ENCODE measurements around the gene COG2.
"Not testable (repeated sequence)": the region's sequence is repeated elsewhere in the genome, so short reads cannot be mapped to it uniquely, and the experiment has no call there.

COG2 gene, protein sequence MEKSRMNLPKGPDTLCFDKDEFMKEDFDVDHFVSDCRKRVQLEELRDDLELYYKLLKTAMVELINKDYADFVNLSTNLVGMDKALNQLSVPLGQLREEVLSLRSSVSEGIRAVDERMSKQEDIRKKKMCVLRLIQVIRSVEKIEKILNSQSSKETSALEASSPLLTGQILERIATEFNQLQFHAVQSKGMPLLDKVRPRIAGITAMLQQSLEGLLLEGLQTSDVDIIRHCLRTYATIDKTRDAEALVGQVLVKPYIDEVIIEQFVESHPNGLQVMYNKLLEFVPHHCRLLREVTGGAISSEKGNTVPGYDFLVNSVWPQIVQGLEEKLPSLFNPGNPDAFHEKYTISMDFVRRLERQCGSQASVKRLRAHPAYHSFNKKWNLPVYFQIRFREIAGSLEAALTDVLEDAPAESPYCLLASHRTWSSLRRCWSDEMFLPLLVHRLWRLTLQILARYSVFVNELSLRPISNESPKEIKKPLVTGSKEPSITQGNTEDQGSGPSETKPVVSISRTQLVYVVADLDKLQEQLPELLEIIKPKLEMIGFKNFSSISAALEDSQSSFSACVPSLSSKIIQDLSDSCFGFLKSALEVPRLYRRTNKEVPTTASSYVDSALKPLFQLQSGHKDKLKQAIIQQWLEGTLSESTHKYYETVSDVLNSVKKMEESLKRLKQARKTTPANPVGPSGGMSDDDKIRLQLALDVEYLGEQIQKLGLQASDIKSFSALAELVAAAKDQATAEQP

DNA sequence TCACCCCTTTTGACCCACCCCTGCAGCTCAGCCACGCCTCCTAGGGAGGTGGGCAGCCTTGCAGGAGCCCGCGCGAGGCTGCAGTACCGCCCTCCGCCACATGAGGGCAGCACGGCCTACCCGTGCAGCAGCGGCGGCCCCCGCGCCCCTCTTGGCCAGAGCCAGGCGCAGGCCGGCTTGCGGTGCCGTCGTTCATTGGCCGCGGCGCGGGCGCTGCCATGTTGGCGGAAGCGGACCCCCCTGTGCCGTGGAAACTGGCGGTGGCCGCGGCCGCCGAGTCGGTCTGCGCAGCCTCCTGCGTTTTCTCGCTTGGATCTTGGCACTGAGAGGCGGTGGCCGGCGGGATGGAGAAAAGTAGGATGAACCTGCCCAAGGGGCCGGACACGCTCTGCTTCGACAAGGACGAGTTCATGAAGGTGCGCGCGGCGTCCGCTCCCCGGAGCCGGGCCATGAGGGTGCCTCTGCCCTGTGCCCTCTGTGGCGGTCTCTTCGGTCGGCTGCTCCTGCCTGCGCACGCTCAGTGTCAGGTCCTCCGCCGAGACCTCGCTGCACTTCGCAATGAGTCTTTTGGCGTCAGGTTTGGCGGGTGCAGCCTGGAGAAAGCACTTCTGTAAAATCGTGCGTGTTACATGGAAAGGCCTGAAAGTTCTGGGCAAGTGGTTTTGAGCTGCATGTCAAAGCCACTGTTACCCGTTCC, at the start of gene COG2:
TSS of gene COG2 (plus strand) at position 219 of the 697 bp plus-strand sequence. CDS start at position 345, 126 bp downstream.
- DNase-seq, result peak; percentile 99 to 100

DNA sequence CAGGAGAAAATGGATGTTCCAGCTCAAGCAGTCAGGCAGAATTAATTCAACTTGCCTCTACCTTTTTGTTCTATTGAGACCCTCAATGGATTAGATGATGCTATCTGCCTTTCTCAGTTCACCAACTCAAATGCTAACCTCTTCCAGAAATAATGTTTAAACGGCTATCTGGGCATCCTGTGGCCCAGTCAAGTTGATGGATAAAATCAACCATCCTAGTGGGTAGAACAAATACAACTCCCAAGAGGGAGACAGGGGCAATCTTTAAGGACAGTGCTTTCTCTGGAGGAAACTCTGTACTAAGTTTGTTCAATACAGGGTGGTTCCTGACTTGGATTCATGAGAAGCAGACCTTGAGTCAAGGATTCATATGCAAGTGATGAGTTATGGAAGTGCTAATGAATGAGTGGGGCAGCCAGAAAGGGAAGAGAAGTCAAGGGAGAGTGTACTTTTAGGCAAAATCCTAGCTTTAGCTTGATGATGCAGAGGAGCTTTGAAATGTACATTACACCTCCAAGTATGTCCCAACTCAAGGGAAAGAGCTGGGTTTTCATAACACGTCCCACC, 49.4 kb upstream of the COG2 start:
- no peak for DNase-seq

DNA sequence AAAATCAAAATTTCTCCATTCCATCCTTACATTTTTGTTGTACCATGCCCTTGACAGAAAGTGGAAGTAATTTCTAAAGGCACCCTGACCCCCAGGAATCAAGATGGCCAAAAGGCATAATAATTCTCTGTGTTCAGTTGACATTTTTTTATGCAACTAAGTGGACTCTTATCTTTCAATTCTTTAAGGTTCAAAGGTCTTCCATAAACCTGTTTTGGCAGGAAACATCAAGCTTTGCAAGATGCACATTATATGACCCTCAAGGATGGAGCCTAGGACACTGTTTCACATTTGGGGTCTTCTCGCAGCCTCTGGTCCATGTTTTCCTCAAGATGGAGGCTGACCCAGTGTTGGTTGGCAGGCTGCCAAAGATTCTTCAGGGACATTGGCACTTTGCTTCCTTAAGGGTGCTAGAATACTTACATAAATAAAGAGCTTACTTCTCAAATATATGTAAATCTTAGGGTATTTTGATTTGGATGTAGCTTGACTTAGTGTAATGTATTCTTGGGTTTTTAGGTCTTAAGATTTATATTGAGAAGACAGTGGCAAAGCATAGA, 48.0 kb upstream of the COG2 start:
- no peak for DNase-seq

- no peak for DNase-seq
Observed at GRCh38 chr1:230595181-230595580, 47.1 kb upstream of the COG2 start.

DNA sequence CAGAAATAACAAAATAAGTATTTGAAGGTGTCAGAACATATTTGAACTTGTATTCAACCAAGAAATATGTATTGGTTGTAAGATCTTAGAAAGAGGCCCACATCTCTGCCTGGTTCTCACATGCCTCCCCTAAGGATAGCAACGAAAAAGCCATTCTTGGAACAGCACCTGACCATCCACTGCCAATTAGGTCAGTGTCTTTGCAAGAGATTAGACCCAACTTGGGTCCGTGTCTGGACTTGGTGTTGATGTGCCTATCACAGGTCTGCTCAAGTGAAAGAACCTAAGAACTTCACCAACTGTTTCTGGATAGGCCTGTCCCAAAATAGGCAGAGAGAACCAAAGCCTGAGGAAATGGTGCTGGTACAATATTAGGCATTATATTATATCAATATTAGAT, 46.0 kb upstream of the COG2 start:
- no peak for DNase-seq

- no peak for DNase-seq
Observed at GRCh38 chr1:230598745-230599144, 43.5 kb upstream of the COG2 start.

DNA sequence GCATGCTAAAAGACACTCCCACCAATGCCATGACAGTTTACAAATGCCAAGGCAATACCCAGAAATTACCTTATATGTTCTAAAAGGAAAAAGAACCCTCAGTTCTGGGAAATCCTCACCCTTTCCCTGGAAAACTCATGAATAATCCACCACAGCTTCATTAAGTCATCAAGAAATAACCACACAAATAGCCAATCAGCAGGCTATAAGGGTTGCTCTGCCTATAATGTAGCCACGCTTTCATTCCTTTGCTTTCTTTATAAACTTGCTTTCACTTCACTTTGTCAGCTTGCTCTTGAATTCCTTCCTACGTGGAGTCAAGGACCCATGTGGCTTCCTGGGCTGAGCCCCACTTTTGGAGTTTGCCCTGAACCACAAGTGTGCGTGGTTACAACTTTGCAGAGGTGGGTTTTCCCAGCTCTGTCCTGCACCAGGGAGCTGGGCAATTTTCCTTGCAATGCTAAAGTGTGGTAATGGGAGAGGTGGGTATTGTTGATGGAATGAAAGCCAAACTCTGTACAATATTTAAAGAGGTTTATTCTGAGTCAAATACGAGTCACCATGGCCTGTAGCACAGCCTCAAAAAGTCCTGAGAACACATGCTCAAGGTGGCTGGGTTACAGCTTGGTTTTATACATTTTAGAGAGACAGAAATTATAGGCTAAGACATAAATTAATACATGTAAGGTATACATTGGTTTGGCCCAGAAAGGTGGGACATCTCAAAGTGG, 42.2 kb upstream of the COG2 start:
- no peak for DNase-seq

DNA sequence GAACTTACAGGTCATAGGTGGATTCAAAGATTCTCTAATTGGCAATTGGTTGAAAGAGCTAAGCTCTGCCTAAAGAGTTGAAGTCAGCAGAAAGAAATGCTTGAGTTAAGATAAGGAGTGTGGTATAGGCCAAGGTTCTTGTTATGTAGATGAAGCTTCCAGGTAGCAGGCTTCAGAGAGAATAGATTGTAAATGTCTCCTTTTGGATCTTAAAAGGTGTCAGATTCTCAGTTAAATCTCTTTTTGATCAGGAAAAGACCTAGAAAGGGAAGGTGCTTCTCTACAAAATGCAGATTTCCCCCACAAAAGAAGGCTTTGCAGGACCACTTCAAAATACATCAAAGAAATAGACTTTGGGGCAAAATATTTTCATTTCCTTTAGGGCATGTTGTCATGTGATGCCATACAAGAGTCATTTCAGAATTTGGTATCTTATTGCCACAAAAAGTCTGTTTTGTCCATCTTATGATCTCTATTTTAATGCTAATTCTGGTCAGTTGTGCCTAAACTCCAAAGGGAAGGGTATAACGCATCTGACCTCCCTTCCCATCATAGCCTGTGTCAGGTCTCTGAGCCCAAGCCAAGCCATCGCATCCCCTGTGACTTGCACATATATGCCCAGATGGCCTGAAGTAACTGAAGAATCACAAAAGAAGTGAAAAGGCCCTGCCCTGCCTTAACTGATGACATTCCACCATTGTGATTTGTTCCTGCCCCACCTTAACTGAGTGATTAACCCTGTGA, 41.5 kb upstream of the COG2 start:
- not testable (repeated sequence) for DNase-seq

DNA sequence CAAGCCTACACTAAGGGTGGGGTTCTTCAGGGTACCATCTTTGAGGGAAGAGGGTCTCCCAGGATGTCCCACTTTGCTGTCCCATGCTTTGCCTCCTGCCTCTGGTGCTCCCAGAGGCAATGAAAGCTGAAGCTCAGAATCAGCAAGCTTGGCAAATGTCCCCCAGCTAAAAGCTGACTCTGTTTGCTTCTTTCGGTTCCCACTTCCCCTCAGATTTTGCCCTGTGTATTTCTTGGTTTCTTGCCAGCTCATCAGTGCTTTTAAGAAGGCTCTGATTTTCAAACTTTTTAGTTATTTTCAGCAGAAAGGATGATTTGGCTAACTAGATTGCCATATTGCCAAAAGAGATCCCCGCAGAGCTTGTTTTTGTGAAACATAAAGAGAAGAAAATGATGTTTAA, 33.1 kb upstream of the COG2 start:
- no peak for DNase-seq

DNA sequence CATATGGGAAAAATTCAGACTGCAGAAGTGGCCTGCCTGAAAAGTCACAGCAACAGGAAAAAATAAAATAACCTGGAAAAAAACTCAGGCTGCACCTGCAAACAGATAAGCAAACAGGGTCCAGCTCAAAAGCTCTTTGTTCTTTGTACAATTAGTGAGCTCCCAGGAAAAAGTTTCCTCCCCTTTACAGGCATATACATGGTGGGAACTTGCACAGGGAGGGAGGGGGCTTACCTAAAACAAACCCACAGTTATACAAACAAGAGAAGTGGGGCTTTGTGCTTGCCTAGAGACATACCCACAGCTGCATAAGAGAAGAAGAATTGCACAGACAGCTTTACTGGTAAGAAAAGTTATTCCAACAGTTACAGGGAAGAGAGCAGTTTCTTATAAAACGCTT, 31.7 kb upstream of the COG2 start:
- no peak for DNase-seq

GRCh38 chr1:230611128-230611877, 31.0 kb upstream of the COG2 start:
- DNase-seq, result no peak

DNA sequence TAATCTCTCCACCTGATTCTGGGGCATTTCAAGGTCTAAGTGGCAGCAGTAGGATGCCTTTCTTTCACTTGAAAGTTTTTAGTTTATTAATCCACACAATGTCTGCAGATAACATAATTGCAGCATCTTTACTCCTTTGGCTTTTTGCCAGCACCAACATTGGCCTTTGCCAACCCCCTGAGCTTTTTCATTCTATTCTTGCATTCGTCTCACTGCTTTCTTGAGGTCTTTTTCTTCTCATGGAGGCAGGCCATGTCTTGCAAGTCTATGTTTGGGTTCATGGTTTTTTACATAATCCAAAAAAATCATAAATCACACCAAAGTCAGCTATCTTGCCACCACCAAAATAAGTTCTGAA, 30.4 kb upstream of the COG2 start:
- no peak for DNase-seq

GRCh38 chr1:230612651-230613050, 29.6 kb upstream of the COG2 start:
- no peak for DNase-seq

DNA sequence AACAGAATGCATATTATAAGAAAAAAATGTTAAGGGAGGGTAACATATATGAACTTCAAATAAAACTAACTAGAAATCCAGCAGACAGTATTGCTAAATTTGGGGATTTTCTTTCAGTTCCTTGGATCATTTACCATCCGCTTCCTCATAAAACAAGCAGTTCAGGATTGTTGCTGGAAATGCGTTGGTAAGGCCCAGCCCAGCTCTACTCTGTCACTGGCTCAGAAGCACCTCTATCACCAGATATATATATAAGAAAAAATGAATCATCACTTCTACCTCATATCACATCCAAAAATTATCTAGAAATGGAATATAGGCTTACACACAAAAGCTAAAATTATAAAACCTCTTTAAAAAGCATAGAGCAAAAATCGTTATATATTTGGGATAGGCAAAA, 28.2 kb upstream of the COG2 start:
- DNase-seq, result no peak

DNA sequence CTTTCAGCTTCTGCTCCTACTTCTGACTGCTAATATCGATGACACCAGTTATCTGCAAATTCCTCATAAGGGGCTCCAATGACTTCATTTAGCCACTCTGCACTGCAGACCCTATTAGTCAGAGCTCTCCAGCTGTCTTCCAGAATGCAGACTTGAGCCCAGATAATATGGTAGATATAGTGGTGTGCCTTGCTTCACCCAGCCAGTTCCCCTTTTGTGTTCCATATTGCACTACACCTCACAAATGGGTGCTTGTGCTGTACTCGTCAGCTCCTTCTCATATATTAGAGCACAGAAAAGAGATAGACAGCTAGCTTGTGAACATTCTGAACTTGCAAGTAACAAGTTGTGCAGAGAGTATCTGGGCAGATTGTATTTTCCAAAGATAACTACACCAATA, 23.7 kb upstream of the COG2 start:
- DNase-seq, result no peak

DNA sequence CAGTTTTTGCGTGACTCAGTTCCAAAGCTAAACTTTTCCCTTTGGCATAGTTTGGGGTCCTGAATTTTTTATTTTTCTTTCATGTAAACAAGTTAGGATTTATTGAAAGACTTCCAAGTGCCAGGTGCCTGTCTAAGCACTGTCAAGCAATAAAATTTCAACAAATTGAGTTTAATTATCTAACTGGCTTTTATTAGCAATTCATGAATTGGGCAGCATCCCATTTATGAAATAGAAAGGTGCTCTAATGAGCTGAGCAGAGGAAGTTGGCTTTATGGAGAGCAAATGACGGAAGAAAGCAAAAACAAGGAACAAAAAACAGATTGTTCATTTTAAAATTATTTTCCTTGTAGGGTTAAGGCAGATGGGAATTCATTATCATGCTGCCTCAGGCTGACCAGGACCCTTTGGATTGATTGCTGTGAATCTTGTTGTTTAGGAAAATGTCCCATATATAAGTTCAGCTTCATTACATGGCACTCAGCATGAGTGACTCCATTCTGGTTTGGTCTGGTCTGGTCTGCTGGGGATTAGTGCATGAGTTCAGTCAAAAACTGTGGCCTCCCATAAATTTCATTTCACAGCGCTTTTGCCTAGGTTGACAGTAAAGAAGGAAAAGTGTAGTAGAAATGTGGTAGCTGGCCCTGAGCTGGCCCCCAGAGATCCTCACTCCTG, 21.5 kb upstream of the COG2 start:
- no peak for DNase-seq

DNA sequence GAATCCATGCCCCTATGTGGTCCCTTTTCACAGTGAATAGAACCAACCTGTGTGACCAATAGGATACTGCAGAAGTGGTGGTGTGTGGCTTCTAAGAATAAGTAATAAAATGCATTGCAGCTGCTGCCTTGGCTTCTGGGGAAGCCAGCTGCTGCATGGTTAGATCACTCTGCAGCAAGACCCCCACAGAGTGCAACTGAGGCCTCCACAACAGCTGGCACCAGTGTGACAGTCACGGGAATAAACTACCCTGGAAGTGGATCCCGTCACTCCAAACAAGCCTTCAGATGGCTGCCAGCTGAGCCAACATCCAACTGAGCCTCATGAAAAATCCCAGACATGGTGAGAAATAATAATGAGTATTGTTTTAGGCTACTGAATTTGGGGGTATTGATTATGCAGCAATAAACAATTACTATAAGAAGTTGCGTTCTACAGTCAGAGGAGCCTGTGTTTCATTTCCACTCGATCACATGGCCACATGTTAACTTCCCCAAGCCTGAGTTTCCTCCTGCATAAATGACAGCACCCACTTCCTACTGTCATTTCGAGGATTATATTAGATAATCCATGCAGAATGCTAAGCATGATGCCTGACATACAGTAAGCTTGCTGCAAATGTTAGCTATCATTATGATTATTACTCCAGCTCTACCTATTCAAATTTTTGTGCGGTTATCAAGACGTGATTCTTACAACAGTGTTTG, 20.8 kb upstream of the COG2 start:
- no peak for DNase-seq

DNA sequence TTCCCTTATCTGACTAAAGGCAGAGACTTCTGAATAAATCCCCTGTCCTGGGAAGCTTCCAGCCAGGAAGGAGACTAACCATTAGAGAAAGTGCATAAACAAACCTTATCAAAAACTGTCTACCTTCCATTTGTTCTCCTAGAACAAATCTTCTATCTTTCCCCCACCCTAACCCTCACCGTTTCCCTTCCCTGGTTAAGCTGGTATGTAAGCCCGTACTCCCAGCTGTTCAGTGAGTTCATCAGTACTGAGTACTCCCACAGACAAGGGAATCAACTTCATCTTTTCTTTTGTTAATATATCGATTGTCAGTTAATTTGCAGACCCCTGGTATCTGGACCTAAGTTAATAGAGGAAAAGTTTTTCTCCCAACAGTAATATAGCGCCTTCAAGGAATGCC, 20.1 kb upstream of the COG2 start:
- no peak for DNase-seq

- DNase-seq, result no peak
Observed at GRCh38 chr1:230624097-230624713, 18.1 kb upstream of the COG2 start.
